ENCODE data around the gene ZC2HC1B.

ZC2HC1B gene

GRCh38 chr6:143840595-143841265, 23.5 kb upstream of the ZC2HC1B start:
- no peak for TF ChIP-seq TAF1 (IDR thresholded peaks at IDR 0.05; ENCODE audit: borderline replicate concordance, insufficient read depth, low read length)

DNA sequence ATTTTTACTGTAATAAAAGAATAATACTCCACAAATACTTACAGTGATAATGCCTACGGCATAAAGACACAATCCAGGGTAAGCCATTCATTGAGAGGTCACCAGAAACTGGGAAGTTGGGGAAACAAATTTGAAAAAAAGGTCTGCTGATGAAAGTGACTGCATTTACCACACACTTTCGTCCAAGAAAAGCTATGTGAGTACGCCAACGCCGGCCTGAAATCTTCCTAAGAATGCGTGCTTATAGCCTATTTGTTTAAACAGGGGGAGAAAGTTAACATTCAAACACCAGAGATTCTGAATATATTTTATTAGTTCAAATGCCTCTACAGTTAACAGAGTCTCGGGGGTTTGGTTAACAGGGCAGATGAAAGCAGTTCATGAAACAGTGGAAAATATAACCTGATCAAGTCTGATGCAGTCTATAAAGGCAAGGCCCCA, 21.8 kb upstream of the ZC2HC1B start:
- TF ChIP-seq POLR2AphosphoS5 (IDR thresholded peaks at IDR 0.05; ENCODE audit: low read depth, low read length) (no peak), FOXP2 (optimal IDR thresholded peaks at IDR 0.05; ENCODE audit: borderline replicate concordance, extremely low read depth, extremely low read length, insufficient read depth) (no peak), REST (IDR thresholded peaks at IDR 0.05; ENCODE audit: insufficient read depth in 1 of 2, low read depth in 2 of 2, low read length in 2 of 2) (no peak), TAF1 (IDR thresholded peaks at IDR 0.05; ENCODE audit: borderline replicate concordance, insufficient read depth, low read length) (no peak), SIN3A (IDR thresholded peaks at IDR 0.05; ENCODE audit: borderline replicate concordance, insufficient read depth, low read length) (no peak)

DNA sequence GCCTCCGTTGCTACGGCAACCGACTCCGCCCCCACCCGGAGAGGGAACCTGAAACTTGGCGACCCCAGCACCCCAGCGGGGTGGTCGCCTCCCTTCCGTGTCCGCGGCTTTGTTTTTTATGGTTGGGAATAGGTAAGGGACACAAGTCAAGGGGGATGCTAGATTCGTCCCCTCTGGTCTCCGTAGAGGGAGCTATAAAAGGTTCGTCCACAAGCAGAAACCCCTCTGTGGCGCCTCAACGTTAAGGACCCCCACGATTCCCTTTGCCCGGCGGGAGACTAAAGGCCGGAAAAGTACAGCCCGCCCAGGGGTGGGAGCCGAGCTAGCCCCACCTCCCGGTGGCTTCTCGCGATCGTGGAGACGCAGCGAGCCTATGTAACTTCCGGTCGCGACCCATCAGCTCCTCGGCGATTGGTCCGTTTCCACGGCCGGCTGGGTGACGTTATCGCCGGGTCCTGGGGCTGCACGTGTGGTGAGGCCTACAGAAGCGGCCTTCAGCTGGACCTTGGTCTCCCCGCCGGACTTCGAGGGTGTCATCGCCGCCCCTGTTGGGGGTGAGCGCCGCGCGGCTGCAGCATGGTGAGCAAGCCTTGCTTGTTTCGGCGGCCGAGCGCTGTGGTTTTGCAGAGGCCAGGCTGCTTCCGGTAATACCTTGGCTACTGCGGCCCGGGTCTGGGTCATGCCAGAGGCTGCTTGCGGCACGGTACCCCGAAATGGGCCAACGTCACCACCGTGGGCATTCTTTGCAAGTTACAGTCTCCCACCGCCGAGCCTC, 21.2 kb upstream of the ZC2HC1B start, which contains the start of gene LTV1:
Gene LTV1, plus strand, starts transcription at position 437 of the 775 bp plus-strand sequence. Its CDS starts 140 bp downstream, at position 577.
- TF ChIP-seq FOXP2 (optimal IDR thresholded peaks at IDR 0.05; ENCODE audit: borderline replicate concordance, extremely low read depth, extremely low read length, insufficient read depth) (no peak), POLR2AphosphoS5 (IDR thresholded peaks at IDR 0.05; ENCODE audit: low read depth, low read length) (peak; percentile 92), SIN3A (IDR thresholded peaks at IDR 0.05; ENCODE audit: borderline replicate concordance, insufficient read depth, low read length) (peak; percentile 84; the same call in 1 of the 2 replicates), TAF1 (IDR thresholded peaks at IDR 0.05; ENCODE audit: borderline replicate concordance, insufficient read depth, low read length) (peak; percentile 72; the same call in 1 of the 2 replicates), REST (IDR thresholded peaks at IDR 0.05; ENCODE audit: insufficient read depth in 1 of 2, low read depth in 2 of 2, low read length in 2 of 2) (no peak)

GRCh38 chr6:143843677-143843999, 20.6 kb upstream of the ZC2HC1B start:
- TF ChIP-seq SIN3A (IDR thresholded peaks at IDR 0.05; ENCODE audit: borderline replicate concordance, insufficient read depth, low read length) (no peak), REST (IDR thresholded peaks at IDR 0.05; ENCODE audit: insufficient read depth in 1 of 2, low read depth in 2 of 2, low read length in 2 of 2) (no peak), TAF1 (IDR thresholded peaks at IDR 0.05; ENCODE audit: borderline replicate concordance, insufficient read depth, low read length) (no peak), POLR2AphosphoS5 (IDR thresholded peaks at IDR 0.05; ENCODE audit: low read depth, low read length) (no peak), FOXP2 (optimal IDR thresholded peaks at IDR 0.05; ENCODE audit: borderline replicate concordance, extremely low read depth, extremely low read length, insufficient read depth) (no peak)

GRCh38 chr6:143844006-143844405, 20.3 kb upstream of the ZC2HC1B start:
- TF ChIP-seq REST (IDR thresholded peaks at IDR 0.05; ENCODE audit: insufficient read depth in 1 of 2, low read depth in 2 of 2, low read length in 2 of 2) (no peak), TAF1 (IDR thresholded peaks at IDR 0.05; ENCODE audit: borderline replicate concordance, insufficient read depth, low read length) (no peak), FOXP2 (optimal IDR thresholded peaks at IDR 0.05; ENCODE audit: borderline replicate concordance, extremely low read depth, extremely low read length, insufficient read depth) (no peak)

Data from PFSK-1 (cell line).